Gastrocnemius medialis (tissue), 4 donors: ENCODE measurements around the gene GYPC.

ENCODE experiments used
- CTCF ChIP-seq, 5 experiments: fragments of 450-650 bp in 3 of 5; fragments of 200-600 bp in 2 of 5; sonication (generic) in 2 of 5; IDR thresholded peaks in 4 of 5; conservative IDR thresholded peaks in 1 of 5; 1 replicate in 4 of 5; 2 replicates in 1 of 5; pipeline ENCODE4 v1.5.1; 2016 to 2019; ENCODE audit warnings: antibody characterized with exemption in 5 of 5, mild to moderate bottlenecking in 3 of 5, moderate library complexity in 3 of 5
- POLR2A ChIP-seq, 2 donors: fragments of 450-650 bp; IDR thresholded peaks; one replicate each; pipeline ENCODE4 v1.6.1; 2017; ENCODE audit warnings: antibody characterized with exemption in 2 of 2, mild to moderate bottlenecking in 2 of 2, moderate library complexity in 2 of 2

GRCh38 chr2:126685629-126686028, 29.7 kb downstream of the GYPC start:
- no peak for TF ChIP-seq POLR2A (IDR thresholded peaks at IDR 0.05)
- no peak for TF ChIP-seq CTCF (IDR thresholded peaks at IDR 0.05 in 4 of 5, conservative IDR thresholded peaks at IDR 0.05 in 1 of 5)
